HG02759 (cell line): Measurements from ENCODE around the gene DNM1.

Source experiments
- ATAC-seq: cut with Tn5 transposase; IDR thresholded peaks from one replicate; pipeline ENCODE4 v1.9.1; 2021; ENCODE audit warnings: mild to moderate bottlenecking, moderate library complexity; ENCODE audit not compliant: unreplicated experiment

Gene DNM1

GRCh38 chr9:128204858-128205257, 1.7 kb downstream of the DNM1 start:
- no peak for ATAC-seq

GRCh38 chr9:128205296-128205944, 2.2 kb downstream of the DNM1 start:
- no peak for ATAC-seq

GRCh38 chr9:128206484-128206883, 3.3 kb downstream of the DNM1 start:
- ATAC-seq, result no peak

GRCh38 chr9:128206916-128207910, 4.0 kb downstream of the DNM1 start:
- no peak for ATAC-seq

- ATAC-seq, result no peak
Measured at GRCh38 chr9:128208386-128208785, 5.2 kb downstream of the DNM1 start.

- ATAC-seq, result no peak
Measured at GRCh38 chr9:128208946-128209669, 5.9 kb downstream of the DNM1 start.

- no peak for ATAC-seq
Measured at GRCh38 chr9:128211186-128211980, 8.2 kb downstream of the DNM1 start.

GRCh38 chr9:128211981-128212281, 8.8 kb downstream of the DNM1 start:
- ATAC-seq, result no peak

- ATAC-seq, result no peak
Measured at GRCh38 chr9:128213746-128214497, 10.7 kb downstream of the DNM1 start.

GRCh38 chr9:128214571-128215490, 11.7 kb downstream of the DNM1 start:
- no peak for ATAC-seq

- no peak for ATAC-seq
Measured at GRCh38 chr9:128215491-128216409, 12.6 kb downstream of the DNM1 start.

- no peak for ATAC-seq
Measured at GRCh38 chr9:128216781-128217553, 13.8 kb downstream of the DNM1 start.

- ATAC-seq, result no peak
Measured at GRCh38 chr9:128218172-128218517, 15.0 kb downstream of the DNM1 start.

GRCh38 chr9:128218518-128219389, 15.6 kb downstream of the DNM1 start:
- ATAC-seq, result peak; percentile 87

GRCh38 chr9:128219831-128220230, 16.7 kb downstream of the DNM1 start:
- ATAC-seq, result no peak

- no peak for ATAC-seq
Measured at GRCh38 chr9:128222026-128222425, 18.8 kb downstream of the DNM1 start.
